HAP-1 (cell line): Measurements from ENCODE around the gene ICAM2.
A peak's percentile ranks its signal among the peaks of the same experiment; 100 is the strongest.

Experiments used
- DNase-seq, 2 experiments: peaks; one replicate each; pipeline ENCODE4 v3.0.0-alpha.2; 2016 to 2020; ENCODE audit warnings: low spot score in 2 of 2
- H3K27me3 ChIP-seq: fragments of 250-450 bp; sonication (Bioruptor Pico); 2 replicates; pipeline ENCODE4 v1.5.1; 2020; ENCODE audit warnings: low read depth, mild to moderate bottlenecking, moderate library complexity
- H3K36me3 ChIP-seq: fragments of 250-450 bp; sonication (Bioruptor Pico); replicated peaks from 2 replicates; pipeline ENCODE4 v1.5.1; 2020; ENCODE audit warnings: mild to moderate bottlenecking
- H3K4me1 ChIP-seq: fragments of 250-450 bp; sonication (Bioruptor Pico); 2 replicates; pipeline ENCODE4 v1.5.1; 2020; ENCODE audit warnings: mild to moderate bottlenecking
- H3K4me3 ChIP-seq: fragments of 250-450 bp; sonication (Bioruptor Pico); 2 replicates; pipeline ENCODE4 v1.5.1; 2020; ENCODE audit warnings: mild to moderate bottlenecking, moderate library complexity
- H3K9me3 ChIP-seq: fragments of 250-450 bp; sonication (Bioruptor Pico); 2 replicates; pipeline ENCODE4 v1.5.1; 2020; ENCODE audit warnings: mild to moderate bottlenecking, moderate library complexity
- in situ Hi-C: fragments of 300-500 bp; cut with MboI; formaldehyde crosslinking; loops from 3 replicates; pipeline ENCODE4 v1.14.3; 2020; ENCODE audit warnings: low sequenced_read_pairs, inconsistent platforms, mixed read lengths

ICAM2 gene

DNA sequence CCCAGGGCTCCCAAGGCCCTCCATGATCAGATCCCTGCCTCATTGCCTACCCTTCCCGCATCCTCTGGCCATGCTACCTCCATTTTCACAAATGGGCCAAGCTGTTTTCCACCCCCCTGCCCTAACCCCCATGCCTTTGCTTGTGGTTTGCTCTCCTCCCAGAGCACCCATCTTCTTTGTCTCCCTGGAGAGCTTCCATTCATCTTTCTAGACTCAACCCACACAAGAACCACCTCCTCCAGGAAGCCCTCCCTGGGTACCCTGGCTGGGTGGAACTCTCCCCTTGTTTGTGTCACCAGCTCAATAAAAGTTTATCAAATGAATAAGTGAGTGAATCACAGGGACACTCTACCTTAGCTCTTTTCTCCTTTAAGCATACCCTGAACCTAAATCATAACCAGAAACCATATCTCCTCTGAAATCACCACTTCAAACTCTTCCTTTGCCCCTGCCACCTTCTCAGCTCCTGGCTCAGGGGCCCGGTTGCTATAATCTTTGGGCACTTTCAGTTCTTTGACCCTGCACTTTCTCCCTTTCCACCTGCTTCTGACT lies 44.8 kb downstream of the ICAM2 start:
- Histone ChIP-seq H3K4me3 (no peak overlapping the region), H3K4me1 (no peaks in the 10 kb centered on the region), H3K9me3 (no peaks in the 10 kb centered on the region), H3K36me3 (no peaks in the 10 kb centered on the region), H3K27me3 (peaks cover 10% of the 10 kb centered on the region; the same call in 1 of the 2 replicates)
- in situ Hi-C loops = no loop called here
- no peak for DNase-seq

DNA sequence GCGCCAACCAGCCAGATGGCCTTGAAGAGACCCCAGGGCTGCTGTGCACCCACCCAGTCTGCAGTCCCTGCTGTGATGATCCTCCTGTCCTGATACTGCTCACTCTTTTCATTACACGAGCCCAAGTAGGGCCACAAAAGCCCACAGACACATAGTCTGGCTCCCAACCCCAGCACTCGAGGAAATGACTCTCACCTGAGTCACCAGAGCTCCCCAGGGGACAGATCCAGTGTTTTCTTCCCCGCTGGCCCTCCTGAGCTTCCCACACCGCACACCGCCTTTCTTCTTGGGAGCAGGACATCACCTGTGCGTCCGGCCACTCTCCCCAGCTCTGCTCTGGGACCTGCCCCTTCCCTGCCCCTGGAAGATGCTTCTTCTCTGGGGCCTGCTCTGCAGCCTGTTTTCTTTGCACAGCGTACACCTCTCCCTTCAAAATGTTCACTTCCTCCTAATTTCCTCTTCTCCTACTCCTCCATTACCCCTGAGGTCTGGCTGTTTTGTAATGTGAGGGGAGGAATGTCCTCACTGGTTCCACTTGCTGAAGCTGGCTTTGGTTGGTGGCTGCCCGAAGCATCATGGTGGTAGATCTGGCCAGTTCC lies 45.7 kb downstream of the ICAM2 start:
- in situ Hi-C loops = no loop called here
- DNase-seq = no peak
- Histone ChIP-seq H3K4me3 (no peak overlapping the region), H3K9me3 (no peaks in the 10 kb centered on the region), H3K36me3 (no peaks in the 10 kb centered on the region), H3K27me3 (peaks cover 10% of the 10 kb centered on the region; the same call in 1 of the 2 replicates), H3K4me1 (no peaks in the 10 kb centered on the region)

DNA sequence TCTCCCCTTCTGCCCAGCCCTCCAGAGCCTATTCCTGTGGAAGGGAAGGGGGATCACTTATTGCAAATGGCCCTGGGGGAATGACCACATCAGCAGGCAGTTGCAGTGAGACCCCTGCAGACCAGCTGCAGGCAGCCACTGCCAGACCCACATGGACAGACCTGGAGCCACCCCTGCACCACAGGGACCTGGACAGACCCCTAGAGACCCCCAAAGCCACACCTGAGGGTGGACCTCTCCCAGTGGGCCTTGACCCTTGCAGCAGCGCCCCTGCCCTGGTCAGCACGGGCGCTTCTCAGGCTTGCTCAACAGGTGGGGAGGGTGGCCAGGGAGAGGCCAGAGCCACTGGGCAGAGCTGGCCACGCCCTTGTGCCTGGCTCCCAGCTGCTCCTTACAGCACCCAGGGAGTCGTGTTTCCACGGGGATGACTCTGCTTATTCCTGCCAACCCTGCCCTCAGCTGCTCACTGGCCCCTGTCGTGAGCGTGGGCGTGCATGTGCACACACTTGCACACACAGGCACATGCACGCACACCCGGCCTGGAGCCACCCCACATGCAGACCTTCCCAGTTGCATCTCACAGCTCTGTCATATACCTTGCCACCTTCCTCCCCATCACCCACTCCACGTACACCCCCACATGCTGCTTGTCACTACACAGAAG lies 46.4 kb downstream of the ICAM2 start:
- DNase-seq = no peak
- Histone ChIP-seq H3K4me1 (no peaks in the 10 kb centered on the region), H3K9me3 (no peaks in the 10 kb centered on the region), H3K27me3 (peaks cover 10% of the 10 kb centered on the region; the same call in 1 of the 2 replicates), H3K36me3 (no peaks in the 10 kb centered on the region), H3K4me3 (no peak overlapping the region)
- in situ Hi-C loops = no loop called here

DNA sequence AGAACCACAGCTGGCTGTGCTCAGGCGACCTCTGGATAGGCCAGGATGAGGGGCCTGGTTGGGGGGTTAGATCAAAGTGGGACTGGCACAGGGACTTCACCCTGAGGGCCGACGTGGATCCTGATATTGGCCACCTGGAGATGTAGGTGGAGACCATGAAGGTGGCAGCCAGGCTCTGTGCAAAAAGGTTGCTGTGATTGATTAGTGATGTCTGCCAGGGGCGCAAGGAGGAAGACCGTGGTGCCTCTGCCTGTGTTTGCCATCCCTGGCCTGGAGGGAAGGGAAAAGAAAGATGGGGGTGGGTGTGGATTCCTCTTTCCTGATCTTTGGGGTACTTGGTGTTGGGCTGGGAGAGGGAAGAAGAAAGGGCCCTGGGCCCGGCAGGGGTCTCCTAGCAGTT lies 47.2 kb downstream of the ICAM2 start:
- no peak for DNase-seq
- Histone ChIP-seq H3K36me3 (no peaks in the 10 kb centered on the region), H3K4me1 (no peaks in the 10 kb centered on the region), H3K4me3 (no peak overlapping the region), H3K9me3 (no peaks in the 10 kb centered on the region), H3K27me3 (peaks cover 10% of the 10 kb centered on the region; the same call in 1 of the 2 replicates)
- in situ Hi-C loops = no loop called here

DNA sequence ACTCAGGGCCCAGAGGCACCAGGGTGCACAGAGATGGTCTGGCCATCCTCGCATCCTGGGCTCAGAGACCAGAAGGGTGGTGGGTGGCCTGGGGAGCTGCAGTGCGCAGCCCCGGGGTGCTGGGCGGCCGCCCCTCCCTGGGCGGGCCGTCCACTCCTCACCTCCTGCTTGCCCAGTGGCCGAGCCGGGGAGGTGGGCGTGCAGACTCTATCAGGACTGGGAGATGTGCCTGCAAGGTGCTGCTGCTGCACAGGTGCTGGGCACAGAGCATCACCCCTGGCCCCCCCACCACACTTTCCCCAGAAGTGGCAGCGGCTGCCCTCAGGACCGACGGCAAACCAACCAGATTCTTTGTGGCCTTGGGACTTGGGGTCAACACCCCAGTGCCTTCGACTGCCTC lies 47.6 kb downstream of the ICAM2 start, which contains the start of gene SCN4A:
Gene SCN4A, minus strand, starts transcription at position 123 of the 400 bp plus-strand sequence. Its CDS starts 77 bp downstream, at position 46.
- in situ Hi-C loops = no loop called here
- Histone ChIP-seq H3K4me3 (no peak within 1 kb of the TSS), H3K9me3 (no peaks in the 10 kb centered on the region), H3K27me3 (peaks cover 10% of the 10 kb centered on the region; the same call in 1 of the 2 replicates), H3K4me1 (no peaks in the 10 kb centered on the region), H3K36me3 (no peaks in the 10 kb centered on the region)
- no peak for DNase-seq

DNA sequence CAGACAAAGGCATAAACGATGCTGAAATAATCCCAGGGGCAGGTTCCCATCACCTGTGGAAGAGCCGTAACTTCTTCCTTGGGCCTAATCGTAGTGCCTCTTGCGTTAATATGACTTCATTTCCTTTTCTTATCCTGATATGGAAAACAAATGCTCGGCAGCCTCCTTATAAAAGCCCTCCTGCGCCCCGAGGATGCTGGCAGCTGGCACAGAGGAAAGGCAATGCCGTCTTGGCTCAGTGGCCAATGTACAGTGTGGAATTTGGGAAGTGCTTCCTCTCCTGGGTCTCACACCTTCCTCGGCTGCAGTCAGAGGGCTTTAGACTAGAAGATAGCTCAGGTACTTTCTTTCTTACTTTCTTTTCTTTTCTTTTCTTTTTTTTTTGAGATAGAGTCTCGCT lies 51.2 kb downstream of the ICAM2 start:
- in situ Hi-C loops = no loop called here
- Histone ChIP-seq H3K4me1 (no peaks in the 10 kb centered on the region), H3K4me3 (no peak overlapping the region), H3K27me3 (no peaks in the 10 kb centered on the region), H3K36me3 (no peaks in the 10 kb centered on the region), H3K9me3 (no peaks in the 10 kb centered on the region)
- DNase-seq = no peak

DNA sequence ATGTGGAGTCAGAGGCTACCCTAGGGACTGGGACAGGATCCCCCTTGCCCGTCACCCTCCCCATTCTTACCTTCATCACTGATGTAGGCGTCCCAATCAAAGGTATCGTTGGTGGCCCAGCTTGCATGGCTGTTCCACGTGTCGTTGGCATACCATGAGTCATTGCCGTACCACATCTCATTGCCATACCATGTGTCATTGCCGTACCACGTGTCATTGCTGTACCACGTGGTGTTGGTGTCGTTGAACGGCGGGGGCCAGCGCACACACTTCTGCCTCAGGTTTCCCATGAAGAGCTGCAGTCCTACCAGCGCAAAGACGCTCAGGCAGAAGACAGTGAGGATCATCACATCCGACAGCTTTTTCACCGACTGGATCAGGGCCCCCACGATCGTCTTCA lies 52.5 kb downstream of the ICAM2 start:
- in situ Hi-C loops = no loop called here
- no peak for DNase-seq
- Histone ChIP-seq H3K27me3 (no peaks in the 10 kb centered on the region), H3K36me3 (no peaks in the 10 kb centered on the region), H3K4me3 (no peak overlapping the region), H3K4me1 (no peaks in the 10 kb centered on the region), H3K9me3 (no peaks in the 10 kb centered on the region)

DNA sequence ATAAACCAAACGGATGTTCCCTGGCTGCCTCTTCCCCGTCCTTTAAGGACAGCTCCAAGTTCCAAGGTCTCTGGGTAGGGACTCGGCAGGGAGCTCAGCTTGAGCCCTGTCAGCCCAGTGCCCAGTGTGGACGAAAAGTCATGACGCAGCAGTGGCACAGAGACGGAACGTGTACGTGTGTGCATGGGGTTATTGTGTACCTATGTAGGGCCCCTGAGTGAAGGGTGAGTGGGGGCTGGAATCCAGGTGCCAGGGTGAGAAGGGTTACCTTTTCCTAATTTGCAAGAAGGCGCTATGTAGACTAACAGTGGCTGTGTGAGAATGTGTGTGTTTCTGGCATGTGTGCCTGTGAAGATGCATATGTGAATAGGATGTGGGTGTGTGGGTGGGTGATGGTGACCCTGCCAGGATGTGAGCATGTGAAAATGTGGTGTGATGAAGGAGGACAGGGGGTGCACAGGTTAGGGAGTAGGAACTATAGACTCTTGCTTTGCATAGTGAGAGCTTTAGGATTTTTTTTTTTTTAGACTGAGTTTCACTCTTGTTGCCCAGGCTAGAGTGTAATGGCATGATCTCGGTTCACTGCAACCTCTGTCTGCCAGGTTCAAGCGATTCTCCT lies 53.7 kb downstream of the ICAM2 start:
- in situ Hi-C loops = no loop called here

DNA sequence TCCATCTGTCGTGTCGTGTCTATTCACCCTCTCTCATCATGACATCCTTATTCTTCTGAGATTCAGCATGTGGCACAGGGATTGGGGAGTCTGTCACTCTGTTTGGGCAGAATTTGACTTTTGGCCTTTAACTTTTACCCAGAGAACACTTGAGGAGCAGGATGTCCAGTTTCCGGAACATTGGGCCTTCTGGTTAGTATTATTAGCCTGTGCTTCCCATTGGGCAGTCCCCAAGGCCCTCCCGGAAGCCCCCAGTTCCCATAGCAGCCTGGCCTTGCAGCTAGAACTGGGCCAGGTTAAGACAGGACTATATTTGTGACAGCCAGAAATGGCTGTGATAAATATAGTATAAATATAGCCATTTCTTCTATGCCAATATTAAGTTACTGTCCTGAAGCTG lies 57.3 kb downstream of the ICAM2 start:
- Histone ChIP-seq H3K4me1 (no peaks in the 10 kb centered on the region), H3K4me3 (no peak overlapping the region), H3K9me3 (no peaks in the 10 kb centered on the region), H3K27me3 (no peaks in the 10 kb centered on the region), H3K36me3 (no peaks in the 10 kb centered on the region)
- DNase-seq = no peak
- in situ Hi-C loops = no loop called here

More for the DNA sequence above, 53.7 kb downstream of the ICAM2 start:
- H3K9me3 ChIP-seq = no peaks in the 10 kb centered on the region
- no peak overlapping the region for H3K4me3 ChIP-seq
- no peaks in the 10 kb centered on the region for H3K36me3 ChIP-seq
- H3K4me1 ChIP-seq = no peaks in the 10 kb centered on the region
- DNase-seq = no peak
- no peaks in the 10 kb centered on the region for H3K27me3 ChIP-seq

DNA sequence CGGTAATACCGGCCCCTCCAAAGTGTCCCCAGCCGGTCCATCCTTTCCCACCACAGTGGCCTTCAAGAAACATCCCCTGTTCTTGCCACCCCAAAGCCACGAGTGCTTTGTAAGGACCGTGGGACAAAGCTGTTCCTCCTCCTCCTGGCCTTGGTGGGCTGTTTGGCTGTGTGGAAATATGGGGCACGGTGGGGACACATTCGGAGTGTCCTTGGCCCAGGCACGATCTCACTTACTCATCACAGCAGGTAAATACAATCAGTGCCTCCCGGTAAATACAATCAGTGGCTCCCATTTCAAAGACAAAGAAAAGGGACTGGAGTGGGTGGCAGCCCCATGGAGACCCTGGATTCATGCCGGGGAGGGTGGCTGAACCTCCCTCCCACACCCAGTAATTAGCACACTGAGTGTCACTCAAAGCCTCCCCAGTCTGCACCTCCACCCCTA lies 58.1 kb downstream of the ICAM2 start:
- no peak for DNase-seq
- in situ Hi-C loops = no loop called here
- Histone ChIP-seq H3K4me1 (no peaks in the 10 kb centered on the region), H3K27me3 (no peaks in the 10 kb centered on the region), H3K9me3 (no peaks in the 10 kb centered on the region), H3K4me3 (no peak overlapping the region), H3K36me3 (no peaks in the 10 kb centered on the region)

DNA sequence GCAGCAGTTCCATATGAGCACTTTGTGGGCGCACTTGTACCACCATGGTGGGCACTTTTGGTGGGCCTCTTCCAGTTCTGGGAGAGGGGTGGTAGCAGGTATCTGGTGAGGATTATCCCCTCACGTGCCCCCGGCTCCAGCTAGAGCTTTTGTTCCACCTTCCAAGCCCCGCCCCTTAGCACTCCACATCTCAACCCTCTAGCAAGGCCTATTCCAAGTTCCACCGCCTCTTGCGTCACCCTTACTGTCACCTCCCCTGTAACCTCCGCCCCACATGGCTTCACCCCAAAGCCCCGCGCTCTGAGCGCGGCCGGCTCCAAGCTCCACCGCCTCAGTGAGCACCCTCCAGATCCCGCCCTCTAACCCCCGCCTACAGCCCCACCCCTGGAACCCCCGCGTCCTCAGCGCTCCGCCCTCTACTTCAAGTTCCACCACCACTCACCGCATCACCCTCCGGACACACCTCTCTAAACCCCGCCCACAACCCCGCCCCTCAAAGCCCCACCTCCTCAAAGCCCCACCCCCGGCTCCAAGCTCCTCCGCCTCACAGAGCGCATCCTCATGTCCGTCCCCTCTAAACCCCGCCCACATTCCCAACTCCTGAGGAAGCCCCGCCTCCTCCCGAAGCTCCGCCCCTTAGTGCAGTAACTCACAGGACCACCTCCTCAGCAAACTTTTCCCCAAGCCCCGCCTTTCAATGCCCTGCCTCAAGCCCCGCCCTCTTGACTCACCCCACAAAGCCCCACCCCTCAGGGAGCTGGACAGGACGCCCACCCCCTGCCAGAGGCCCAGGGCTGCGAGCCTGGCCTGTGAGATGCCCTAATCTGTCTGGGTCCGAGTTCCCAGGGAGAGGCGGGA lies 58.8 kb downstream of the ICAM2 start:
- in situ Hi-C loops = no loop called here
- Histone ChIP-seq H3K4me1 (no peaks in the 10 kb centered on the region), H3K36me3 (no peaks in the 10 kb centered on the region), H3K9me3 (no peaks in the 10 kb centered on the region), H3K4me3 (no peak overlapping the region), H3K27me3 (no peaks in the 10 kb centered on the region)
- DNase-seq = peak; percentile 4 to 82

DNA sequence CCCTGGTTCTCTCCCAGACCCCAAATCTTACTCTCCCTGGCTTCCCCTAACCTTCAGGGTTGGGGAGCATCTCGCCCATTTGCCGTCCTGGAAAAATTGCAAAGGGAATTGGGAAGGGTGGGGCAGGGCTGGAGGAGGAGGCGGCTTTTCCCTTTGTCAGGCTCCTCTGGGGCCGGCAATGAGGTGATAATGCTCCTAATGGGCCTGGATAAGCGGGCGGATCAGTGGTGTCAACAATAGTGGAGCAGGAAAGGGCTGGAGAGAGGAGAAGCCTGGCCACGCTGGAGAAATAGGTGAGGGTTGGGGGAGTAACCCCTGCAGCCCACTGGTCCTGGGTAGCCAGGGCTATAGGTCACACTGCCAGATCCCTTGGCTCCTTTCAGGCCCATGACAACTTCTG lies 60.0 kb downstream of the ICAM2 start:
- Histone ChIP-seq H3K4me3 (no peak overlapping the region), H3K4me1 (no peaks in the 10 kb centered on the region), H3K27me3 (no peaks in the 10 kb centered on the region), H3K9me3 (no peaks in the 10 kb centered on the region), H3K36me3 (no peaks in the 10 kb centered on the region)
- no peak for DNase-seq
- in situ Hi-C loops = no loop called here

DNA sequence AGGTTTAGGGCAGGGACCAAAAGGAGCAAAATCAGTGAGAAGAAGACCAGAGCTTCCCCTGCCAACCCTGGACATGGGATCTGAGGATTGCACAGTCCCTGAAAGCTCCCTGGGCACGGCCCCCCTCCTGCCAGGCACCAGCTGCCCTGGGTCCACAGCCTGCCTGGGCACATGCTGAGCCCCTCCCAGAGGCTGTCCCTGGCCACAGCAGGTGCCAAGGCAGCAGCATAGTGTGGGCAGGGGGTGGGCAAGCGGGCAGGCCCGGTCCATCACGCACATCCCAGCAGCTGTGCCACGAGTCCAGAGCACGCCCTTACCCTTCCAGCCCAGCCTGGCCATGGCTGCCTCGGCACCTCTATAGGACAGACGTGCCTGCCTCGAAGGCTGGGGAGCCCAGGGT lies 60.4 kb downstream of the ICAM2 start:
- in situ Hi-C loops = no loop called here
- no peaks in the 10 kb centered on the region for H3K9me3 ChIP-seq
- no peaks in the 10 kb centered on the region for H3K4me1 ChIP-seq
- no peaks in the 10 kb centered on the region for H3K36me3 ChIP-seq
- no peak for DNase-seq
- H3K4me3 ChIP-seq = no peak overlapping the region
- H3K27me3 ChIP-seq = no peaks in the 10 kb centered on the region
